ENCODE measurements around the gene CTNND2. TPM values are rescaled to one million over a fixed set of nuclear protein-coding genes. Genes with fewer than 3 reads are reported as not detected.

The CTNND2 gene
- total RNA-seq, 2 experiments from 2014 or later: 0.20 TPM; not detected in 1

DNA sequence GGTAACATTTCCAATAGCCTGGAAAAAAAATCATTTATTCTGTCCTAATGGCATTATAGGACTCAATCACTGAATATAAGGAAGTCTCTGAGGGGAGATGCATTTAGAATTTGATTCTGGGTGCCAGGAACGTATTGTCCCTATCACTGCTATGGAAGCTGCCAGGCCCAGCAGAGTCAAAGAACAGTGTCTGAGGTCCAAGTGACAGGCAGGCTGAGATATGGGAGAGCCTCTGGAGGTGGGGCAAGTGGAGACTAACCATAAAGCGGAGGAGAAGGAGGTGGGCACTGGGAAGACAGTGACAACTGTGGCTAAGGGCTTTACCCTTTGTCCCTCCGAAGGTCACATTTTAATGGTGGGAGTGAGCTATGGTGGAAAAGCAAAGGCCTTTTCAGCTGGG lies 505.5 kb downstream of the CTNND2 start:
- H3K36me3 Mint-ChIP-seq (ENCODE audit: low read depth): no peaks in the 10 kb centered on the region
- peaks cover 0 to 3% of the 10 kb centered on the region in 2 experiments for H3K9me3 ChIP-seq (ENCODE audit: control insufficient read depth in 1 of 2, insufficient read depth in 1 of 2, low read length in 2 of 2)
- ChIA-PET CTCF (no interaction called here), POLR2A (no interaction called here)
- H3K27me3 Mint-ChIP-seq: no peaks in the 10 kb centered on the region
- H3K36me3 ChIP-seq (ENCODE audit: insufficient read depth, low read length): no peaks in the 10 kb centered on the region
- no peaks in the 10 kb centered on the region for H3K9me3 Mint-ChIP-seq
- no peak overlapping the region for H3K4me3 ChIP-seq (ENCODE audit: low read length)
- no peak overlapping the region for H3K27ac Mint-ChIP-seq
- DNase-seq (no peak), ATAC-seq (ENCODE audit: poor library complexity) (no peak)
- H3K4me1 Mint-ChIP-seq (ENCODE audit: low read depth): no peaks in the 10 kb centered on the region
- intact Hi-C loops (cut with DNase I, micrococcal nuclease): no loop called here
- H3K27ac ChIP-seq (ENCODE audit: low read depth in 1 of 2, low read length in 2 of 2): no peak overlapping the region
- H3K27me3 ChIP-seq (ENCODE audit: control insufficient read depth in 1 of 2, insufficient read depth in 2 of 2, low read length in 2 of 2): no peaks in the 10 kb centered on the region
- H3K4me1 ChIP-seq (ENCODE audit: insufficient read depth, low read length): no peaks in the 10 kb centered on the region
- H3K4me3 Mint-ChIP-seq: no peak overlapping the region
- TF ChIP-seq, protein P1, sequence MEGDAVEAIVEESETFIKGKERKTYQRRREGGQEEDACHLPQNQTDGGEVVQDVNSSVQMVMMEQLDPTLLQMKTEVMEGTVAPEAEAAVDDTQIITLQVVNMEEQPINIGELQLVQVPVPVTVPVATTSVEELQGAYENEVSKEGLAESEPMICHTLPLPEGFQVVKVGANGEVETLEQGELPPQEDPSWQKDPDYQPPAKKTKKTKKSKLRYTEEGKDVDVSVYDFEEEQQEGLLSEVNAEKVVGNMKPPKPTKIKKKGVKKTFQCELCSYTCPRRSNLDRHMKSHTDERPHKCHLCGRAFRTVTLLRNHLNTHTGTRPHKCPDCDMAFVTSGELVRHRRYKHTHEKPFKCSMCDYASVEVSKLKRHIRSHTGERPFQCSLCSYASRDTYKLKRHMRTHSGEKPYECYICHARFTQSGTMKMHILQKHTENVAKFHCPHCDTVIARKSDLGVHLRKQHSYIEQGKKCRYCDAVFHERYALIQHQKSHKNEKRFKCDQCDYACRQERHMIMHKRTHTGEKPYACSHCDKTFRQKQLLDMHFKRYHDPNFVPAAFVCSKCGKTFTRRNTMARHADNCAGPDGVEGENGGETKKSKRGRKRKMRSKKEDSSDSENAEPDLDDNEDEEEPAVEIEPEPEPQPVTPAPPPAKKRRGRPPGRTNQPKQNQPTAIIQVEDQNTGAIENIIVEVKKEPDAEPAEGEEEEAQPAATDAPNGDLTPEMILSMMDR (IDR thresholded peaks at IDR 0.05): no peak

DNA sequence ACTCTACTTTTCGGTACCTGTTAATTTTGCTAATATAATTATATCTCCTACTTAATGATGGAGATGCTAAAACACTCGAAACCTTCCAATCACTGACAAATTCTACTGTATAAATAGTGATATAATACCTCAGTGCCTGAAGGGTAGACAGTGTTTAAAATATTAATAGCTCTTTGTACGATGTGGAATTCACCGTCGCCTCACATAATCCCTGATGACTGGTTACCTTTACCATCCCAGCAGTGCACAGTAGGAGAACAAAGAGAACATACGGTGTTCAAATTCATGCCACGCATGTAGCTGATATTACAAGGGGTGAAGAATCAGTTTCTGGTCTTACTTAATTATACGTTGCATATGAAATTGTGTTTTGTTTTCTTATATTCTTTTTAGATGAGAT lies 506.7 kb downstream of the CTNND2 start:
- no peaks in the 10 kb centered on the region for H3K4me1 ChIP-seq (ENCODE audit: insufficient read depth, low read length)
- H3K4me1 Mint-ChIP-seq (ENCODE audit: low read depth): no peaks in the 10 kb centered on the region
- peaks cover 0 to 3% of the 10 kb centered on the region in 2 experiments for H3K9me3 ChIP-seq (ENCODE audit: control insufficient read depth in 1 of 2, insufficient read depth in 1 of 2, low read length in 2 of 2)
- DNase-seq (no peak), ATAC-seq (ENCODE audit: poor library complexity) (no peak)
- TF ChIP-seq, protein P1 (IDR thresholded peaks at IDR 0.05): no peak
- H3K27ac ChIP-seq (ENCODE audit: low read depth in 1 of 2, low read length in 2 of 2): no peak overlapping the region
- H3K27me3 ChIP-seq (ENCODE audit: control insufficient read depth in 1 of 2, insufficient read depth in 2 of 2, low read length in 2 of 2): no peaks in the 10 kb centered on the region
- H3K4me3 Mint-ChIP-seq: no peak overlapping the region
- intact Hi-C loops (cut with DNase I, micrococcal nuclease): no loop called here
- ChIA-PET POLR2A (no interaction called here), CTCF (no interaction called here)
- H3K27ac Mint-ChIP-seq: no peak overlapping the region
- H3K36me3 Mint-ChIP-seq (ENCODE audit: low read depth): no peaks in the 10 kb centered on the region
- no peak overlapping the region for H3K4me3 ChIP-seq (ENCODE audit: low read length)
- no peaks in the 10 kb centered on the region for H3K9me3 Mint-ChIP-seq
- H3K27me3 Mint-ChIP-seq: no peaks in the 10 kb centered on the region
- H3K36me3 ChIP-seq (ENCODE audit: insufficient read depth, low read length): no peaks in the 10 kb centered on the region

DNA sequence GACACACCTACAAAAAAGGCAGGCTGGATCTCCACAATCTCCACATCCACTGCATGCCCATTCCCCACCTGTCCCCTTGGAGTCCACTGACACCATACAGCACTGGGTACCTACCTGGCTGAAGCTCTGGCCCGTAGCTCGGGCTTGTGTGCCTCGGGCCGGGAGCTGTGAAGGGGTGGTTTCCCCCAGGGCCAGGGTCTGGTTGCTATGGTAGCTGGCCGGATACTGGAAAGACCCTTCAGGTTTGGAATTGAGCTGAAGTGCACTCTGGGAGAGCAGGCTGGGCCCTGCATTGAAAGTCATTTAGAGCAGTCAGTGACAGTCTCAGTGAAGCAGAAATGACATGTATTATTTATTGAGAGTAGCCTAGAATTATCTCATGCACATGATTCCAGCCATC lies 507.3 kb downstream of the CTNND2 start:
- TF ChIP-seq, protein P1 (IDR thresholded peaks at IDR 0.05): no peak
- H3K4me1 Mint-ChIP-seq (ENCODE audit: low read depth): no peaks in the 10 kb centered on the region
- no peaks in the 10 kb centered on the region for H3K36me3 Mint-ChIP-seq (ENCODE audit: low read depth)
- ChIA-PET CTCF (no interaction called here), POLR2A (no interaction called here)
- intact Hi-C loops (cut with DNase I, micrococcal nuclease): no loop called here
- H3K4me1 ChIP-seq (ENCODE audit: insufficient read depth, low read length): no peaks in the 10 kb centered on the region
- no peaks in the 10 kb centered on the region for H3K36me3 ChIP-seq (ENCODE audit: insufficient read depth, low read length)
- H3K9me3 Mint-ChIP-seq: no peaks in the 10 kb centered on the region
- H3K27ac ChIP-seq (ENCODE audit: low read depth in 1 of 2, low read length in 2 of 2): no peak overlapping the region
- no peaks in the 10 kb centered on the region for H3K27me3 Mint-ChIP-seq
- H3K4me3 Mint-ChIP-seq: no peak overlapping the region
- H3K27me3 ChIP-seq (ENCODE audit: control insufficient read depth in 1 of 2, insufficient read depth in 2 of 2, low read length in 2 of 2): no peaks in the 10 kb centered on the region
- H3K9me3 ChIP-seq (ENCODE audit: control insufficient read depth in 1 of 2, insufficient read depth in 1 of 2, low read length in 2 of 2): peaks cover 0 to 3% of the 10 kb centered on the region in 2 experiments
- H3K27ac Mint-ChIP-seq: no peak overlapping the region
- H3K4me3 ChIP-seq (ENCODE audit: low read length): no peak overlapping the region
- DNase-seq (no peak), ATAC-seq (ENCODE audit: poor library complexity) (no peak)

Measured in CD4-positive, alpha-beta T cell (primary cell).